ENCODE results near the gene CDH2. TPM values are rescaled to one million over a fixed set of nuclear protein-coding genes. Genes with fewer than 3 reads are reported as not detected.

Gene CDH2
- total RNA-seq, 1 experiment from 2014 or later: 14.6 TPM

DNA sequence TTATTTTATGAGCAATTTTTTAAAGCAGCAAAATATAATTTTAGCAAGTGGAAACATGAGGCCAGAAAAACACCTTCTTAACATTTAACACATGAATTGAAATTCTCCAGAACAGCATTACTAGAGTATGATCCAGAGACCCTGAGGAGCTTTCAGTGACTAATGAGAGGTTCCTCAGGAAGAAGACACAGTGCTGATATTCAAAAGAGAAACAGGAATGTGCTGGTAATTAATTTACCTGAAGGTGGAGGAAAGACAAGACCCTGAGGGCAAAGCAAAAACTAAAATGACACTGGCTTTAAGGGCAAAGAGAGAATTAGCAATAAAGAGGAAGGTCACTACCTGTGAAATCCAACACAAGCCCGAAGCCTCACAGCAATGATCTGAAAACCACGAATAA, 97.0 kb downstream of the CDH2 start:
- BruUV-seq (replicated peaks): no TSS peak
- POLR2A ChIA-PET: no interaction called here
- no peaks in the 10 kb centered on the region for H3K36me3 Mint-ChIP-seq (ENCODE audit: insufficient read depth, unreplicated experiment)
- no peak for DNase-seq (ENCODE audit: unreplicated experiment)
- no peaks in the 10 kb centered on the region for H3K9me3 Mint-ChIP-seq (ENCODE audit: unreplicated experiment)
- no peak overlapping the region for H3K4me3 Mint-ChIP-seq (ENCODE audit: unreplicated experiment)
- CTCF ChIA-PET: no interaction called here
- no peak overlapping the region for H3K27ac Mint-ChIP-seq (ENCODE audit: low read depth, unreplicated experiment)
- TF ChIP-seq, protein P1, sequence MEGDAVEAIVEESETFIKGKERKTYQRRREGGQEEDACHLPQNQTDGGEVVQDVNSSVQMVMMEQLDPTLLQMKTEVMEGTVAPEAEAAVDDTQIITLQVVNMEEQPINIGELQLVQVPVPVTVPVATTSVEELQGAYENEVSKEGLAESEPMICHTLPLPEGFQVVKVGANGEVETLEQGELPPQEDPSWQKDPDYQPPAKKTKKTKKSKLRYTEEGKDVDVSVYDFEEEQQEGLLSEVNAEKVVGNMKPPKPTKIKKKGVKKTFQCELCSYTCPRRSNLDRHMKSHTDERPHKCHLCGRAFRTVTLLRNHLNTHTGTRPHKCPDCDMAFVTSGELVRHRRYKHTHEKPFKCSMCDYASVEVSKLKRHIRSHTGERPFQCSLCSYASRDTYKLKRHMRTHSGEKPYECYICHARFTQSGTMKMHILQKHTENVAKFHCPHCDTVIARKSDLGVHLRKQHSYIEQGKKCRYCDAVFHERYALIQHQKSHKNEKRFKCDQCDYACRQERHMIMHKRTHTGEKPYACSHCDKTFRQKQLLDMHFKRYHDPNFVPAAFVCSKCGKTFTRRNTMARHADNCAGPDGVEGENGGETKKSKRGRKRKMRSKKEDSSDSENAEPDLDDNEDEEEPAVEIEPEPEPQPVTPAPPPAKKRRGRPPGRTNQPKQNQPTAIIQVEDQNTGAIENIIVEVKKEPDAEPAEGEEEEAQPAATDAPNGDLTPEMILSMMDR (IDR thresholded peaks at IDR 0.05; ENCODE audit: unreplicated experiment): no peak
- H3K27me3 Mint-ChIP-seq (ENCODE audit: insufficient read depth, unreplicated experiment): no peaks in the 10 kb centered on the region
- no peaks in the 10 kb centered on the region for H3K4me1 Mint-ChIP-seq (ENCODE audit: insufficient read depth, unreplicated experiment)
- intact Hi-C loops (cut with micrococcal nuclease): no loop called here

DNA sequence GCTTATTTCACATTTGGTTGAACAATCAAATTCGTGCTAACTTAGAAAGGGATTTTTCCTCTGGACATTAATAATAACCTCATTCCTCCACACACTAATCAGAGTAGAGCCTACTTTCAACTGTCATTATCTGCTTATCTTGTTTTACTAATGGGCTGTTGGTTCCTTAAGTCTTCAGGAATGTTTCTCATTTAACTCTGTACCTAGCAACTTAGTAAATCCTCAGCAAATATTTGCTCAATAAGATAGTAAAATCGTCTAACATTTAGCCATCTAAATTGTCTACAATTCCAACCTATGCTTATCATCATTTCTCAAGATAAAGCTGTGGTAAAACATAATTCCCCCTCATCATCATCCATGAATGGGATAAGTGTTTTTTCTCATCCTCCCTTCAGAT, 98.1 kb downstream of the CDH2 start:
- TF ChIP-seq, protein P1 (IDR thresholded peaks at IDR 0.05; ENCODE audit: unreplicated experiment): no peak
- intact Hi-C loops (cut with micrococcal nuclease): no loop called here
- no peaks in the 10 kb centered on the region for H3K4me1 Mint-ChIP-seq (ENCODE audit: insufficient read depth, unreplicated experiment)
- H3K27me3 Mint-ChIP-seq (ENCODE audit: insufficient read depth, unreplicated experiment): no peaks in the 10 kb centered on the region
- H3K4me3 Mint-ChIP-seq (ENCODE audit: unreplicated experiment): no peak overlapping the region
- POLR2A ChIA-PET: interaction anchor here (0.6 kb wide), 1 partner anchor 1425 kb away, joined by 3 read pairs; no protein-coding TSS in a partner anchor
- H3K36me3 Mint-ChIP-seq (ENCODE audit: insufficient read depth, unreplicated experiment): no peaks in the 10 kb centered on the region
- H3K27ac Mint-ChIP-seq (ENCODE audit: low read depth, unreplicated experiment): no peak overlapping the region
- H3K9me3 Mint-ChIP-seq (ENCODE audit: unreplicated experiment): no peaks in the 10 kb centered on the region
- no TSS peak for BruUV-seq (replicated peaks)
- no peak for DNase-seq (ENCODE audit: unreplicated experiment)
- CTCF ChIA-PET: interaction anchor here (0.7 kb wide), 1 partner anchor 221 kb away, joined by 3 read pairs; no protein-coding TSS in a partner anchor

- no TSS peak for BruUV-seq (replicated peaks)
- ChIA-PET POLR2A (interaction anchor here (0.6 kb wide), 1 partner anchor 1424 kb away, joined by 3 read pairs; no protein-coding TSS in a partner anchor), CTCF (no interaction called here)
- Mint-ChIP-seq H3K4me3 (ENCODE audit: unreplicated experiment) (no peak overlapping the region), H3K27ac (ENCODE audit: low read depth, unreplicated experiment) (no peak overlapping the region), H3K27me3 (ENCODE audit: insufficient read depth, unreplicated experiment) (no peaks in the 10 kb centered on the region), H3K36me3 (ENCODE audit: insufficient read depth, unreplicated experiment) (no peaks in the 10 kb centered on the region), H3K4me1 (ENCODE audit: insufficient read depth, unreplicated experiment) (no peaks in the 10 kb centered on the region), H3K9me3 (ENCODE audit: unreplicated experiment) (no peaks in the 10 kb centered on the region)
- intact Hi-C loops (cut with micrococcal nuclease): no loop called here
- TF ChIP-seq, protein P1 (IDR thresholded peaks at IDR 0.05; ENCODE audit: unreplicated experiment): no peak
- no peak for DNase-seq (ENCODE audit: unreplicated experiment)
Observed at GRCh38 chr18:28078298-28078697, 98.6 kb downstream of the CDH2 start.

DNA sequence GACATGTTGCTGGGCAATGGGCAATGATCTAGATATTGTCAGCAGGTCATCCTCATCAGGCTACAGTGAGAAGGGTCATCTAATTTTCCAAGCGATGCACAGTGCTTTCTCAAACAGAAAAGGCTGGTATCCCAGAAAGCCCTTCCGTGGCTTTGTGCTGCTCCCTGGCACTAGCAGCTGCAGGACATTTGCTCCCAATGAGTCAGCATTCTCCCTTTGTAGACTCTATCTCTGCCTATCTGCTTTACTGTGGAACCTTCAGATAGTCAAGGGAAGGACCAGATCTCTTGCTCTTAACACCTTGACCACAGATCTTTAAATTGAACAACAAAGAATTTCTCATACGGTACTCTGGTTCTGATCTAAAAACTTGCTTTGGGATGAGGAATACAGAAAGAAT, 101.4 kb downstream of the CDH2 start:
- intact Hi-C loops (cut with micrococcal nuclease): no loop called here
- Mint-ChIP-seq H3K4me3 (ENCODE audit: unreplicated experiment) (no peak overlapping the region), H3K27ac (ENCODE audit: low read depth, unreplicated experiment) (no peak overlapping the region), H3K27me3 (ENCODE audit: insufficient read depth, unreplicated experiment) (no peaks in the 10 kb centered on the region), H3K9me3 (ENCODE audit: unreplicated experiment) (no peaks in the 10 kb centered on the region), H3K4me1 (ENCODE audit: insufficient read depth, unreplicated experiment) (no peaks in the 10 kb centered on the region), H3K36me3 (ENCODE audit: insufficient read depth, unreplicated experiment) (no peaks in the 10 kb centered on the region)
- no TSS peak for BruUV-seq (replicated peaks)
- TF ChIP-seq, protein P1 (IDR thresholded peaks at IDR 0.05; ENCODE audit: unreplicated experiment): no peak
- CTCF ChIA-PET: no interaction called here
- peak; percentile 25 for DNase-seq (ENCODE audit: unreplicated experiment)
- POLR2A ChIA-PET: no interaction called here

Data from MCF 10A (cell line).